HG02763 (cell line): ENCODE data around the gene ALDH1L1.

Experiments
- ATAC-seq: cut with Tn5 transposase; IDR thresholded peaks from one replicate; pipeline ENCODE4 v1.9.1; 2021; ENCODE audit warnings: mild to moderate bottlenecking, moderate library complexity; ENCODE audit not compliant: unreplicated experiment

The ALDH1L1 gene

DNA sequence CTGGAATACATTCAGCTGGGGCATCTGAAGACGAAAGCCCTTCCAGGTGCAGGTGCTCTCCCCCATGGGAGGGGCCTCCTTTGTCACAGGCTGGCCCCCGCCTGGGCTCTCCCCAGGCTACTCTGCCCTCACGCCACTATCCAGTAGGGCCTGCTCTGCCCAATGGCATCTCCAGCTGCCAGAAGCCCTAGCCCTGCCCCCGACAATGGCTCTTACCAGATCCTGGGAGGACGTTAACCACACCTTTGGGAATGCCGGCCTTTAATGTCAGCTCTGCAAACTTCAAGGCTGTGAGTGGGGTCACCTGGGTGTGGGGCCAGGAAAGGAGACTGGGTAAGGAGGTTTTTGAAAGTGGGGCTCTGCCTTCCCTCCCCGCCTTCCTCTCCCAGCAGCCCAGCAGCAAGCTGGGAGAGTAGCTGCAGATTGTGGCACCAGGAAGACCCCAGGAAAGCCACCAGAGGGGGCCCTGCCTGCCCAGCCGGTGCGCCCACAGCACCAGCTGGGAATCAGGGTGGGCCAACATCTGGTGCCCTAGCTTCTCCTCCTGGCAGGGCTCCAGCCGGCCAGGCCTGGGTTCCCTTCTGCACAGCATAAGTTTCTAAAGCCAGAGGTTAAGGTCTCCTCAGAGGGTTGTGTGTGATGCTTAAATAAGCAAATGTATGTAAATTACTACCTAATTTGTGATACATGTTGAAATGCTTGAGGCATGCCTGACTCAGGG is 56.1 kb downstream of the ALDH1L1 start:
- no peak for ATAC-seq

DNA sequence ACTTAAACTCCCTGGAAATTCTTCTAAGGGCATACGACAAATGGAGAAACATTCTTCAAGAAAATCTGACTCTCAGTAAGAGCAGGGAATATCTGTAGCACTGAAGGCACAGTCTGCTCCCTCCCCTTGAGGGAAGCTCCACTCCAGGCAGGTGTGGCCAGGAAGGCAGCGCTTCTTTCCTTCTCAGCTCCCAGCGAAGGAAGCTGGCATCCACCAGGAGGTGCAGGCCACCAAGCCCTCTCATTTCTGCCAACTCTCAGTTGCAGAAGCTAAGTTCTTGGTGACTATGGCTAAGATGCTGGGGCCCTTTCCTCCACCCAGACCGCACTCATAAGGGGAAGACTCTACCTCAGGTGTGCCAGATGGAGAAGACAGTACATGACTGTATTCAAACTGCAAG is 58.8 kb downstream of the ALDH1L1 start:
- ATAC-seq: no peak

DNA sequence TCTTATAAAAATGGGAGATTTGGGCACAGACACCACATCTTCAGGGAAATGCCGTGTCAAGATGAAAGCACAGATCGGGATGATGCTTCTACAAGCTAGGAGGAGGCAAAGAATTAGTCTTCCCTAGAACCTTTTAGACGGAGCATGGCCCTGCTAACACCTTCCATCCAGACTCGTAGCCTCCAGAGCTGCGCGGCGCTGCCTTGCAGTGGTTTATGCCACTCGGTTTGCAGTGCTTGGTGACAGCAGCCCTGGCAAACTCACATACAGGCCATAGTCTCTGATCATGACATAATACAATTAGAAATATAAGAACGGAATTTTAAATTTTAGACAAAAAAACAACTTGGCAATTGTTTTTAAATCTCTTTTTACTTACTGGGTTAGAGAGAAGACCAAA is 59.3 kb downstream of the ALDH1L1 start:
- ATAC-seq: no peak

DNA sequence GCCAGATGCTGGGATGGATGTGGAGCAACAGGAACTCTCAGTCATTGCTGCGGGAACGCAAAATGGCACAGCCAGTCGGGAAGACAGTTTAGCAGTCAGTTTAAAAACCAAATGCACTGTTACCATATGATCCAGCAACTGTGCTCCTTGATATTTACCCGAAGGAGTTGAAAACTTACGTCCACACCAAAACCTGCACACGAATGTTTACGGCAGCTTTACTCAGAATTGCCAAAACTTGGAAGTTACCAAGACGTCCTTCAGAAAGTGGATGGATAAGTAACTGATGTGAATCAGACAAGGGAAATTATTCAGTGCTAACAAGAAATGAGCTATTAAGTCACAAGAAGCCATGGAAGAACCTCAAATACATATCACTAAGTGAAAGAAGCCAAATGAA is 60.4 kb downstream of the ALDH1L1 start:
- no peak for ATAC-seq

DNA sequence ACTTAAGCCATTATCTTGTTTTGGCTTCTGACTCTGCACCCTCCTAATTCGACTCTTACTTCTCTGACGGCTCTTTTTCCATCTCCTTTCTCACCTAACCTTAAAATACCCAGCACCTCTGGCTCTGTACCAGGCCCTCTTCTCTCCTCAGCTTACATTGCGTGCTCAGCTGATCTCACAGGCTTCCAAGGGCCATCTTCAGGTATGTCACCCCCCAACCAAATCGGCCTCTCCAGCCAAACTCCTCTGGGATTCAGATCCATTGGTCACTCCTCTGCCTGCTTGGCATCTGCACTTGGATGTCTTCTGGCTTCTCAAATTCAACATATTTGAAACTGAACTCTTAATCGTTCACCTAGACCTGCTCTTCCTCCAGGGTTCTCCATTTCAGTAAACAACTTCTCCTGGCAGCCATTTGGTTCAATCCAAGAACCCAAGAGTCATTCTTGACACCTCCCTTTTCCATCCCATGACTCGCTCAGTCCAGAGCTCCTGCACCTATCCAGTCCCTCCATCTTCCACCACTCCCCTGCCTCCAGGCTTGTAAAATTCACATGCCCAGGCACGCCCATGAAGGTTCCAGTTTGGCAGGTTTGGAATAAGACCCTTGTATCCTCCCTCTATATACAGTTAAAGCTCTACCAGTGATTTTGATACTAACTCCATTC is 61.2 kb downstream of the ALDH1L1 start:
- no peak for ATAC-seq

DNA sequence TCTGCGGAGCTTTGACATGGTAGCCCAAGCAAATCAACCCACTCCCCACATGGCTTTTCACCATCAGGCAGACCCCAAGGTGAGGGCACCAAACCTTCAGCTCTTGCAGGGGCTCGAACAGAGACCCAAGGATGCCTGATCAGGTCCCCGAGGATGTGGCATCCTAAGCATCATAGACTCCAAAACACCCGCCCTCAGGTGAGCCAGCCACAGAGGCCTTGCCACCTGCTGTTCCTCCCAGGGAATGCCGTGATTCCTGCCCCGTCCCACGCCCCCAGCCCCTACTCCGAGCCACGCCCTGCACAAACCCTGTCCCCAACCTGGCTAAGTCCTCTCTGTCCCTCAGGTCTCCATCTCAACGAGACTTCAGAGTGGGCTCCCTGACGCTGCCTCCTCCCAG is 61.8 kb downstream of the ALDH1L1 start:
- ATAC-seq: no peak

DNA sequence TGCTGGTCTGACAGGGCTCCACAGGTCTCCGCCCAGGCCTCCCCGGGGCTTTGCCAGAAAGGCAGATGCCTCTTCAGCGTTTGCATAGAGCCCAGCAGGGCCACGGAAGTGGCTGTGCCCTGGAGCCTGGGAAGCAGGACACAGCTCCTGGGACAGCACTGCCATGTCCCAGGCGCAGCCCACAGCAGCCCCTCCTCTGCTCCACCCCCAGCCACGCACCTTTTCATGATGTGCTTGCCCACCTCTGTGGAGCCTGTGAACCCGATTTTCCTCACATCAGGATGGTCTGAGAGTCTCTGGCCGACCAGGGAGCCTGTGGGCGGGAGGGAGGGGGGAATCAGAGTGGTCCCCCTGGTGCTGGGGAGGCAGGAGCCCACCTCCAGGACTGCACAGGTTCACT is 62.6 kb downstream of the ALDH1L1 start:
- ATAC-seq: no peak

DNA sequence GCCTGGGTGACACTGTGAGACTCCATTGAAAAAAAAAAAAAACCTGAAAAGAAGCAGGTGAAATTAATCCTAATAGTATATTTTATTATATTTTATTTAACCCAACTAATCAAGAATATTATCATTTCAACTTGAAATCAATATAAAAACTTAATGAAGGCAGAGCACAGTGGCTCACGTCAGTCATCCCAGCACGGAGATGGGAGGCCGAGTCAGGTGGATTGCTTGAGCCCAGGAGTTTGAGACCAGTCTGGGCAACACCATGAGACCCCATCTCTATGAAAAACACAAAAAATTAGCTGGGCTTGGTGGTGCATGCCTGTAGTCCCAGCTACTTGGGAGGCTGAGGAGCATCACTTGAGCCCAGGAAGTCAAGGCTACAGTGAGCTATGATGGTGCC is 63.2 kb downstream of the ALDH1L1 start:
- ATAC-seq: no peak

DNA sequence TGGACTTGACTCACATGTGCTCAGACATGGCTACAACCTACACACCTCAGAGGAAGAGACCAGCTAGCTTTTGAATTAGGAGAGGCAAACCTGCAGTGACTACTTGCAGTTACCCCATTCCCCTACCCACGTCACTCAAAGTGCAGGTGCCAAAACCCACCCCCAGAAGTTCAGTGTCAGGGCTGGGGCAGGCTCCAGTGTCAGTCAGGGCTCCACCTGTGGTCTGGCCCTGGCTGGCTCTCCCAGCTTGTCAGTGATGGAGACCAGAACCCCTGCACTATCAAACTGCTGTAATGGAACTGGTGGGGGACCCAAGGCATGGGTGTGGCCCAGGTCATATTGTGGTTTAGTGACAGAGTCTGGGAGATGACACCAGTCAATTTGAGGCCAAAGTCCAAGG is 63.9 kb downstream of the ALDH1L1 start:
- no peak for ATAC-seq

DNA sequence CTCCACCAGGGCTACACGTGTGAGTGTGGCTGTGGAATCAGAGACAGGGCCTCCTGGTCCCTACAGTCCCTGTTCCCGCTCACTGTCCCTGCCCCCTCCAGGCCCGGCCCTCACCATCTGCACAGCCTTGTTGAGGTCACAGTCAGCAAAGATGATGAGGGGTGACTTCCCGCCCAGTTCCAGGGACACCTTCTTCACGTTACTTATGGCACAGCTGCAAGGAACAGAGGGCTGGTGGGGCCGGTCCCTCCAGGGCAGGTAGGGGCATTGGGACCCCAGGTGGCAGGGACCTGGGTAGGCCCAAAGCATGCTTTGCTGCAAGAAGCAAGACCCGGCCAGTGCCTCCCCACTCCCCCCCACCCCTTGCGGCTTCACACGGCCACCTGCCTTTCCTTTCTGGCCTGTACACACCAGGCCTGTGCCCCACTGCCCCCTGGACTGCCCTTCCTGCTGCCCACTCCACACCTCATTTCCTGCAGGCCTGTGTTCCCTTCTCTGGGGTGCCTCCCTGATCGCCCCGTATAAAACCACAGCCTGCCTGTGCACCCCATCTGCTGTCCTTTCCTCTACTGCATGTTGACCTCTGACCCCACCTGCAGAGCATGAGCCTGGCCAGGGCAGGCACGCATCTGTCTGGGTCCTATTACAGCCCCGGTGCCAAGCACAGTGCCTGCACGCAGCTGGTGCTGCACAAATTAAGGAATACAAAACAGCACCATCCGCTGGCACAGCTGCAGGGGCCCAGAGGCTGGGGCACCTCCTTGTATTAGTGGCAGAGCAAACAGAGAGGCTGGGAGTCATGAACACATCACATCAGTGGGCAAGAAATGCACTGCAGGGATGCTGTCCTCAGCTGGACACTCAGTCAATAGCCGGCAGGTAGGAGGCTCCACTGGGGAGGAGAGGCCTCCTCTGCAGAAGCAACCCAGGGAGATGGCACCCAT is 65.7 kb downstream of the ALDH1L1 start:
- ATAC-seq: no peak

DNA sequence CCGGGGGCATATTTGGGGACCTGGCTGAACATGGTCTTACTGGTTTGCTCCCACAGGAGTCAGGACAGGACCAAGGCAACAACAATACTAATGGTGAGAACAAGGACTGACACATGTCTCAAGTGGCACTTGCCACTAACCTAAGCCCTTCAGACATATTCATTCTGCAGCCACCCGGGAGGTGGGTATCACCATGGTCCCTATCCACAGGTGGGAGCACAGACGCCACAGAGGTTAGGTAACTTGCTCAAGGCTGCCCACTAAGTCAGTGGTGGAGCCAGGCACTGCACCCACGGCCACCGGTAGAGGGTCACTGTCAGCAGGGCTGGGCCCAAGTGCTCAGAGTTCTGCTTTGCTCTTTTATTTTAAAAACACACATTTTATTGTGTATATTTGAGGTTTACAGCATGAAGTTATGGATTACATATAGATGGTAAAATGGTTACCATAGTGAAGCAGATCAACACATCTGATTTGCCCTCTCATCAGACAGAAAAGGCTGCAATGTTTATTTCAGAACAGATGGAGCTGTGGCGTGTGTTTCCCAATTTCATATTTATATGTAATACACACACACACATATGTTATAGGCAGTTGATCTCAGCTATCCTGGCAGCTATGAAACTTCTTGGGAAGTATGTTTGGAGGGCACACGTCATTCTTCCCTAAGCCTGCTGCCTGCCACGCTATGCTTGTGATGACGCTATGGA is 66.5 kb downstream of the ALDH1L1 start:
- no peak for ATAC-seq

DNA sequence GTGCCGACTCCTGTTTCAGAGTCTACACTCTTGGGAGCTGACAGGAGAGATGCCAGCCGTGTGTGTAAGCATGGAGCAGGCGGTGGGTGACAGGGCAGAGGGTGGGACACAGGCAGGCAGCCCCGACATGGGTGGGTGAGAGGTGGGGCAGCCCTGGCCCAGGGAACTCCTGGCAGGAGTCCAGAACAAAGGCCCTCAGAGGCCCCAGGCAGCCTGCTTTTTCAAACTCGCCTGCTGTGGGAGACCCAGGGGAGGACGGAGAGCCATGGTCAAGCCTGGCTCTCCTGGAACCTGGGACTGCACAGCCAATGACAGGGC is 67.2 kb downstream of the ALDH1L1 start:
- ATAC-seq: no peak

DNA sequence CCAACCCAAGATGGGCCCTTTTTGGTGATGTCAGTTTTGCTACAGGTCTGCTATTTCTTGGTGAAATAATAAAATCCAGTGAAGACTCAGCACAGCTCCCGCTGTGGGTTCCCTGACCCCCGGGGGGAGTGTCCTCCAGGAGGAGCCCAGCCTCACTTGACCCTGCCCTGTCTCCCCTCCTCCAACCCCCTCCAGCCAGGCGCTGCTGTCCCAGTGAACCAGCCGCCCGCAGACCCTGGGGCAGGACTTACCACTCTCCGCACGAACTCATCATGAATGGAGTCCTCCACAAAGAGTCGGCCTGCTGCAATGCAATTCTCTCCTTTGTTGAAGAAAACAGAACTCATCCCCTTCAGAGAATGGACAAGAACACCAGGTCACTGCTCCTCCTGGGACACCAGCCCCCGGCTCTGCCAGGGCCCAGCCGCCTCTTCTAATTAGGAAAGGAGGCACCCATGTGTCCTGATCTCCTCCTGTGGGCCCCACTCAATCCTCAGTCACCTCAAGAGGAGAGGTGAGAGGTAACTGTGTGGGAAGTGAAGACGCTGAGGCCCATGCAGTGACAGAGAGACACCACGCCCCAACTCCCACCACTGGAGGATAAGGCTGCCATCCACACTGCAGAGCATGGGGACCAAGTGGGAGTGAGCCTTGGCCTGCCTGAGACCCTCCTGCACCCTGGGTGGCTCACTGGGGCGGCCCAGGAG is 67.7 kb downstream of the ALDH1L1 start:
- ATAC-seq: no peak

DNA sequence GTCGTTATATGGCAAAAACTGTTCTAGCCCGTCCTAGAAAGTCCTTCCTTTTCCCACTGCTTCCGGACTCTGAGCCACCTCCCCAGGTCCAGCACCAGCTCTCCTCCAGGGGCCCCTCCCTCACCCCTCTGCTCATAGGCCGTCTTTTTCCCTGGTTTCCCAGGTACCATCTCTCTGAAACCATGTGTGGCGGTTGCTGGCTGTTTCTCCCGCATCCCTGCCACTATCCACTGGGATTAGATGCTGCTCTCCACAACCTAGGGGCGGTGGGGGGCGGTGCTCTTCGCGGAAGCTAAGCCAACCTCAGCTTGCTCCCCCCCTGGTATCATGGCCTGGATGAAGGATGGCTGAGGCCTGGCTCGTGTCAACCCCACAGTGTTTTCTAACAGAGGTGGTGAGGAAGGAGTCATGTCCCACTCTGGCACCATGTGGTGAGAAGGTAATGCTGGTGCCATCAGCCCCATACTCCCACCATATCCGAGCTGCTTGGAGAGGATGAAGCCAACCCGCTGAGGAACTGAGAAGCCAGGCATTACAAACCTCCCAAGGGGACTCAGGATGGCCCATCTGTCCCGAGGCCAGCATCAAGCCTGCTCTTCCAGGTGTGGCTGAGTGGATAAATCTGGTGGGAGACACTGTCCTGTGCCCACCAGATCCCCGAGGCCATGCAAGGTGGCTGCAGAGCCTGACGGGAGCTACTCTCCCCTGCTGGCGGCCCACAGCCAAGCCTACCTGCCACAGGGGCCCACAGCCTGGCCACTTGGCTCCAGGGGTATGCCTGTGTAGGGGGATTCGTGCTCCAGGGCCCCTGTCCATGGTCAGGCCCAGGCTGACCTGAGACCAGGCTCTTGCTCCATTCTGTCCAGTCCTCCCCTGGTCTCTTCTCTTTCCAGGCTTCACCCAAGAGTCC is 68.6 kb downstream of the ALDH1L1 start:
- ATAC-seq: no peak

DNA sequence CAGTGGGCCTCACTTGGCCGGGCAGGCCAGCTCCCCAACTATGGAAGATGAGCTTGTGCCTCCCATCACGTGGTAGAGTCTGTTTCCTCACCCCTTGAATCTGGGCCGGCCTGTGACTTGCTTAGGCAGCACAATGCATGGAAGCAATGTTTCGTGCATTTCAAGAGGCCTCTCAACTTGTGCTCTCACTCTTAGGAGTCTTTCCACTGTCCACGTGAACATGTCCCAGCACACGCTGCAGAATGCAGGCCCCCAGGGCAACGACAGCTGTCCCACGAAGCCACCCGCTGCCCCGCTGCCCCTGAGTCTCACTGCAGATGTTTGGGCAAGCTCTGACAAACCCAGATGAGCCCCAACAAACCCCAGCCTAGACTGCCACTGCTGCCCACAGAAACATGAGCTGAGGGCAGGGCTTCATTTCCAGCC is 69.2 kb downstream of the ALDH1L1 start:
- no peak for ATAC-seq

DNA sequence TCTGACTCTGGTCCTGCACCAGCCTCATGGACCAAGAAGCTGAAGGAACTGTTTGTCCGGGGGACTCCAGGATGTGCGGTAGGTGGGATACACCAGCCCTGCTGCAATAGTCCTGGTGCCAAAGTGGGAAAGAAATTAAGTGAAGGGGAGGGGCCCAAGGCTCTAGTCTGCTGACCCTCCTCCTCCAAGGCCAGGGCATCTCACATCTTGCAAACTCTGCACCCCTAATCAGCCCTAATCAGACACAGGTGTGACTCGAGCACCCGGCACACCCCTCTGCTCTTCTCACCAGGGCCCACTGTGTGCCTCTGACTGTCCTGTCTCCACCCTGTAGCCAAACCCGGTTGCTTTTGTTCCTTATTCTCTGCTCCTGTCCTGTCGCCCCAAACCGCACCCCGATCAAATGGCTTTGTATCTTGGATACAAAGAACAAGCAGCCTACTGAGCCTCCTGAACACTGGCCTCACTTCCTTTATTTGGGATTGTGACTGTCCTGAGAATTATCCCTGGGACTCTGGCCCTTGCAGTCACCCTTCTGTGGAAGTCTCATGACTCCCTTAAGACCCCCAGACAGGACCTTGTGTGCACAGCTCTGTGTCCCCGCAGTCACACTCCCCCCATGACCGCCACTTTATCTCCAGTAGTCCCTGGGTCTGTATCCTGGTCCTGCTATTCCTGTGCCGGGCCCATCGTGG is 69.8 kb downstream of the ALDH1L1 start:
- no peak for ATAC-seq

DNA sequence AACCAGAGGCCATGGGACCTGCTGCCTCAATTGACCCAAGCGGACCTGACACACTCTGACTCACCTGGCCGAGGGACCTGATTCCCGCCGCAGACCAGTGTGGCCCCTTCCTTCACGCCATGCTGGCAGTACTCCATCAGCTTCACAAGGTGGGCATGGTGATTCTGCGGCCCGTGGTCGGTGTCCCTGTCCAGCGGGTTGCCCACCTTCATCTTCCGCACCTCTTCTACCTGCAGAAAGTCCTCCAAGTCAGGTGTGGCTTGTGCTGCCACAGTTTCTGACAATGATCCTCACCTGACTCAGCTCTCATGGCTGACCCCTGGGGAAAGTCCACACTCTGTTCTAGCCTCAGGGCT is 70.5 kb downstream of the ALDH1L1 start:
- ATAC-seq: no peak

DNA sequence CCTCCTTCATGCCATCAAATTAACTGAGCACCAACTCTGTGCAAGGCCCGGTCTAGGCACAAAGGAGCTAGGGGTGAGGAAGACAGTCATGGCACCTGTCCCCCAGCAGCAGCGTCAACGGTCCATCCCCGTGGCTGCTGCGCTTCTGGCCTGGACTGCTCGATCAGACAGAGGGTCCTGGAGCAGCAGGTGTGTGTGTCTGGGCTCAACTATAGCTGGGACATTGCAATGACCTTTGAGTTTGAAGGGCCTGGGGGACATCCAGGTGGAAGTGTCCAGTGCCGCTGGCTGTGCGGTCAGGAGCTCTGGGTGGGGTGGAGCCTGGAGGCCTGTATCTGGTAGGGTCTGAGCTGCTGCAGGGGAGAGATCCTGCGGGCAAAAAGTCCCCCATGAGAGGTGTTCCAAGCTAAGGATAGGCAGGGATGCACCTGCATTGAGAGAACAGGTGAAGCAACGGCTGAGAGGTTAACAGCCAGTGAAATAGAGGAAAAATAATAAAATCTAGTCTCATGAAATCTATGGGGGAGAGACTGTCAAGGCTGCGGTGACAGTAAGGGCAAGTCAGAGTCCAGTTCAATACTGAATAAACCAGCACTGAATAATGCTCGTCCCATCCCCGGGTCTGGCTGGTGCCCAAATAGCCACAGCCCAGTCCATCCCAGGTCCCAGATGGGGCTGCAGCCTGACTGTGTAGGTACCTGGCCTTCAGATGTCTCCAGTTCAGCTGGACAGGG is 71.1 kb downstream of the ALDH1L1 start:
- no peak for ATAC-seq
